ENCODE measurements around the gene LCE1B. TPM values are rescaled to one million over a fixed set of nuclear protein-coding genes. Genes with fewer than 3 reads are reported as not detected.

The LCE1B gene
- total RNA-seq, 1 experiment from 2014 or later: not detected

GRCh38 chr1:152777510-152778137 is 34.1 kb upstream of the LCE1B start:
- Histone ChIP-seq H3K14ac (ENCODE audit: insufficient read depth, low read length) (no peak overlapping the region), H2AFZ (ENCODE audit: low read length) (no peak overlapping the region), H3K9me3 (ENCODE audit: control insufficient read depth, low read depth, low read length) (peaks cover 61% of the 10 kb centered on the region), H3K79me2 (ENCODE audit: insufficient read depth, low read length) (no peaks in the 10 kb centered on the region), H4K20me1 (ENCODE audit: control insufficient read depth, insufficient read depth, insufficient read length) (no peaks in the 10 kb centered on the region), H2BK20ac (ENCODE audit: low read depth, low read length, poor library complexity, severe bottlenecking) (no peak overlapping the region), H3K27me3 (ENCODE audit: insufficient read depth, low read length) (no peaks in the 10 kb centered on the region), H3K23ac (ENCODE audit: insufficient read length, low read depth, low read length) (no peak overlapping the region), H2BK15ac (ENCODE audit: low read depth, low read length) (no peak overlapping the region), H3T11ph (ENCODE audit: low read length) (no peak overlapping the region), H2BK120ac (ENCODE audit: low read depth, low read length, poor library complexity, severe bottlenecking) (no peak overlapping the region), H3K4me2 (ENCODE audit: insufficient read depth, insufficient read length, low read length) (no peak overlapping the region), H4K8ac (replicated peaks; ENCODE audit: insufficient read length, low read depth, low read length) (no peak overlapping the region), H3K79me1 (ENCODE audit: insufficient read depth, low read depth, low read length, poor library complexity, severe bottlenecking) (no peaks in the 10 kb centered on the region), H4K5ac (ENCODE audit: insufficient read length, low read depth, low read length) (no peak overlapping the region), H3K4ac (ENCODE audit: low read depth, low read length) (no peak overlapping the region), H3K27ac (ENCODE audit: insufficient read length, low read depth, low read length) (no peak overlapping the region), H3K9ac (ENCODE audit: extremely low read depth, insufficient read length, low read length) (no peak overlapping the region), H3K23me2 (ENCODE audit: insufficient read length, low read depth, low read length, poor library complexity, severe bottlenecking) (no peaks in the 10 kb centered on the region), H2AK5ac (ENCODE audit: insufficient read length, low read length) (no peak overlapping the region), H3K18ac (ENCODE audit: insufficient read length, low read depth, low read length) (no peak overlapping the region), H2BK12ac (ENCODE audit: insufficient read length, low read depth, low read length) (no peak overlapping the region), H4K91ac (ENCODE audit: insufficient read length, low read depth, low read length) (no peak overlapping the region), H2BK5ac (ENCODE audit: insufficient read length, low read length) (no peak overlapping the region), H3K56ac (ENCODE audit: insufficient read length, low read depth, low read length) (no peak overlapping the region), H3K4me1 (ENCODE audit: insufficient read depth, low read length) (no peaks in the 10 kb centered on the region)
- no peak for DNase-seq
- H3K27ac Mint-ChIP-seq: no peak overlapping the region
- TF ChIP-seq CTCF (conservative IDR thresholded peaks at IDR 0.05): no peak
- no CpG with 5 or more reads among the region's 4 CpGs for WGBS (ENCODE audit: extremely low coverage, insufficient read length, low lambda C conversion rate)
- H3K27me3 Mint-ChIP-seq (ENCODE audit: low read depth): no peaks in the 10 kb centered on the region; the same call in 1 of the 2 replicates
- no peaks in the 10 kb centered on the region for H3K4me1 Mint-ChIP-seq
- H3K36me3 Mint-ChIP-seq (ENCODE audit: insufficient read depth in 1 of 3, low read depth in 3 of 3): peaks cover 5 to 26% (median 17%) of the 10 kb centered on the region in 3 experiments
- peaks cover 83 to 91% of the 10 kb centered on the region in 2 experiments for H3K9me3 Mint-ChIP-seq
- H3K4me3 Mint-ChIP-seq: no peak overlapping the region
